Measurements from ENCODE around the gene MINDY4.

- TF ChIP-seq POLR2AphosphoS5 (IDR thresholded peaks at IDR 0.05; ENCODE audit: low read depth, low read length) = no peak
- TF ChIP-seq POLR2A (IDR thresholded peaks at IDR 0.05; ENCODE audit: low read depth, low read length) = no peak
- no peak for TF ChIP-seq PAX5 (IDR thresholded peaks at IDR 0.05; ENCODE audit: insufficient read depth, low read length, severe bottlenecking)
- TF ChIP-seq POU2F2 (IDR thresholded peaks at IDR 0.05; ENCODE audit: low read depth, low read length) = no peak
- TF ChIP-seq SPI1 (IDR thresholded peaks at IDR 0.05; ENCODE audit: low read depth, low read length) = no peak
Measured at GRCh38 chr7:30918676-30919075, 147.5 kb downstream of the MINDY4 start.

Data from GM12891 (cell line).